ENCODE results near the gene ZW10. TPM values are rescaled to one million over a fixed set of nuclear protein-coding genes. Genes with fewer than 3 reads are reported as not detected.

Gene ZW10, protein sequence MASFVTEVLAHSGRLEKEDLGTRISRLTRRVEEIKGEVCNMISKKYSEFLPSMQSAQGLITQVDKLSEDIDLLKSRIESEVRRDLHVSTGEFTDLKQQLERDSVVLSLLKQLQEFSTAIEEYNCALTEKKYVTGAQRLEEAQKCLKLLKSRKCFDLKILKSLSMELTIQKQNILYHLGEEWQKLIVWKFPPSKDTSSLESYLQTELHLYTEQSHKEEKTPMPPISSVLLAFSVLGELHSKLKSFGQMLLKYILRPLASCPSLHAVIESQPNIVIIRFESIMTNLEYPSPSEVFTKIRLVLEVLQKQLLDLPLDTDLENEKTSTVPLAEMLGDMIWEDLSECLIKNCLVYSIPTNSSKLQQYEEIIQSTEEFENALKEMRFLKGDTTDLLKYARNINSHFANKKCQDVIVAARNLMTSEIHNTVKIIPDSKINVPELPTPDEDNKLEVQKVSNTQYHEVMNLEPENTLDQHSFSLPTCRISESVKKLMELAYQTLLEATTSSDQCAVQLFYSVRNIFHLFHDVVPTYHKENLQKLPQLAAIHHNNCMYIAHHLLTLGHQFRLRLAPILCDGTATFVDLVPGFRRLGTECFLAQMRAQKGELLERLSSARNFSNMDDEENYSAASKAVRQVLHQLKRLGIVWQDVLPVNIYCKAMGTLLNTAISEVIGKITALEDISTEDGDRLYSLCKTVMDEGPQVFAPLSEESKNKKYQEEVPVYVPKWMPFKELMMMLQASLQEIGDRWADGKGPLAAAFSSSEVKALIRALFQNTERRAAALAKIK
- total RNA-seq (2022) (15.3 and 15.9 TPM in 2 replicates), Bru-seq, nascent RNA (percentile 78 among the genes with signal in this experiment), BruChase-seq, experiment 1, labeled RNA remaining after a 6-hour chase (percentile 68 among the genes with signal in this experiment), BruChase-seq, experiment 2, labeled RNA remaining after a 2-hour chase (percentile 64 among the genes with signal in this experiment)
- long read RNA-seq, transcript ZW10-201 (16 exons, 2,992 nt), result major isoform, 14 of 23 reads
- long read RNA-seq, partial matches to known transcripts, result 4 of 23 reads
- long read RNA-seq, other reads (novel, unspliced or antisense), result 5 of 23 reads

DNA sequence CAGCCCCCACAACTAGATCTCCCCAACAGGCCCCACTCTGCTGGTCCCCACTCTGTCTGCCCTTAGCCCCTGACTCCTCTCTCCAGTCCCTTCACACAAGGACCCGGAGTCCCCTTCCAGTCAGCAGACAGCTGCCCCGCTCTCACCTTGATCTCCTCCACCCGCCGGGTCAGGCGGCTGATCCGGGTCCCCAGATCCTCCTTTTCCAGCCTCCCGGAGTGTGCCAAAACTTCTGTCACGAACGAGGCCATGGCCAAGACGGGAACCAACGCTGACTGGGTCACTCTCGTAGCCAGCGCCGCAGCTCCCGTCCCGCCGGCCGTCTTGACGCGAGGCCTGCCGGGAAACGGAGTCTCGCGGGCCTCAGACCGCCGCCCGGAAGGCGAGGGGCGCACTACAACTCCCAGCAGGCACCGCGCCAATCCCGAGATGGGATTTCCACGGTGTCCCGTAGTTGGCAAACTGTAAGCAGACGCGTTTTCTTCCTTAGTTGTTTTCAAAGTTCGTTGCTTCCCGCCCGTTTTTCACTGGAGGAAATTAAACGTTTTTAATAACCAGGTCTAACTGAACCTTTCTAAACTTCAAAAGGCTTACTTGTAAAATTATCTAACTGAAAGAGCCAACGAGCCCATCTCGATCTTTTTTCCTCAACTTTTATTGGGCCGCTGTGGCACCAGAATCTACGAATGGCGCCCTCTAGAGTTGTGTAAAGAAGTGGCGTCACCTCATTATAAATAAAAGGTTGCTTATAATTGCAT is at the start of gene ZW10:
TSS of gene ZW10 (minus strand) at position 277 of the 758 bp plus-strand sequence. CDS start at position 251, 26 bp downstream.
- TF ChIP-seq, protein P1, sequence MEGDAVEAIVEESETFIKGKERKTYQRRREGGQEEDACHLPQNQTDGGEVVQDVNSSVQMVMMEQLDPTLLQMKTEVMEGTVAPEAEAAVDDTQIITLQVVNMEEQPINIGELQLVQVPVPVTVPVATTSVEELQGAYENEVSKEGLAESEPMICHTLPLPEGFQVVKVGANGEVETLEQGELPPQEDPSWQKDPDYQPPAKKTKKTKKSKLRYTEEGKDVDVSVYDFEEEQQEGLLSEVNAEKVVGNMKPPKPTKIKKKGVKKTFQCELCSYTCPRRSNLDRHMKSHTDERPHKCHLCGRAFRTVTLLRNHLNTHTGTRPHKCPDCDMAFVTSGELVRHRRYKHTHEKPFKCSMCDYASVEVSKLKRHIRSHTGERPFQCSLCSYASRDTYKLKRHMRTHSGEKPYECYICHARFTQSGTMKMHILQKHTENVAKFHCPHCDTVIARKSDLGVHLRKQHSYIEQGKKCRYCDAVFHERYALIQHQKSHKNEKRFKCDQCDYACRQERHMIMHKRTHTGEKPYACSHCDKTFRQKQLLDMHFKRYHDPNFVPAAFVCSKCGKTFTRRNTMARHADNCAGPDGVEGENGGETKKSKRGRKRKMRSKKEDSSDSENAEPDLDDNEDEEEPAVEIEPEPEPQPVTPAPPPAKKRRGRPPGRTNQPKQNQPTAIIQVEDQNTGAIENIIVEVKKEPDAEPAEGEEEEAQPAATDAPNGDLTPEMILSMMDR (IDR thresholded peaks at IDR 0.05; ENCODE audit: unreplicated experiment), result peak; percentile 63
- Mint-ChIP-seq H3K4me1 (ENCODE audit: low read depth, unreplicated experiment) (peaks cover 17% of the 10 kb centered on the region), H3K27ac (ENCODE audit: unreplicated experiment) (peak within 1 kb of the TSS; percentile 90), H3K27me3 (ENCODE audit: unreplicated experiment) (no peaks in the 10 kb centered on the region), H3K9me3 (ENCODE audit: low read depth, unreplicated experiment) (no peaks in the 10 kb centered on the region), H3K36me3 (ENCODE audit: insufficient read depth, unreplicated experiment) (peaks cover 29% of the 10 kb centered on the region), H3K4me3 (ENCODE audit: low read depth, unreplicated experiment) (peak within 1 kb of the TSS; percentile 97)
- intact Hi-C loops (cut with micrococcal nuclease; ENCODE audit: unreplicated experiment), result no loop called here
- BruUV-seq (replicated peaks), result no TSS peak
- CTCF ChIA-PET, result interaction anchor here (0.7 kb wide), 3 partner anchors 15 to 1153 kb away, joined by 3 read pairs; no protein-coding TSS in a partner anchor
- peak; percentile 93 for DNase-seq

DNA sequence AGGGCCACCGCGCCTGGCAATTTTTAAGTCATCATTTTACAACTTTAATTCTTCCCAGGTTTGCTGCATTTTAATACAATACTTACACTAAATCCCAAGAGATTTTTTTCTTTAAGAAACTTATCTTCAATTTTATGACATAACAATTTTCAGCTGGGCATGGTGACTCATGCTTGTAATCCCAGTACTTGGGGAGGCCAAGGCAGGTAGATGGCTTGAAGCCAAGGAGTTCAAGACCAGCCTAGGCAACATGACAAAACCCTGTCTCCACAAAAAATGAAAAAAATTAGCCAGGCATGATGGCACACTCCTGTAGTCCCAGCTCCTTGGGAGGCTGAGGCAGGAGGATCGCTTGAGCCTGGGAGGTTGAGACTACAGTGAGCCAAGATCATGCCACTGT is 44.9 kb upstream of the ZW10 start:
- CTCF ChIA-PET, result no interaction called here
- intact Hi-C loops (cut with micrococcal nuclease; ENCODE audit: unreplicated experiment), result no loop called here
- BruUV-seq (replicated peaks), result no TSS peak
- no peak for DNase-seq
- Mint-ChIP-seq H3K27me3 (ENCODE audit: unreplicated experiment) (no peaks in the 10 kb centered on the region), H3K9me3 (ENCODE audit: low read depth, unreplicated experiment) (no peaks in the 10 kb centered on the region), H3K36me3 (ENCODE audit: insufficient read depth, unreplicated experiment) (peaks cover 11% of the 10 kb centered on the region), H3K4me1 (ENCODE audit: low read depth, unreplicated experiment) (no peaks in the 10 kb centered on the region), H3K27ac (ENCODE audit: unreplicated experiment) (no peak overlapping the region), H3K4me3 (ENCODE audit: low read depth, unreplicated experiment) (no peak overlapping the region)
- TF ChIP-seq, protein P1 (IDR thresholded peaks at IDR 0.05; ENCODE audit: unreplicated experiment), result no peak

DNA sequence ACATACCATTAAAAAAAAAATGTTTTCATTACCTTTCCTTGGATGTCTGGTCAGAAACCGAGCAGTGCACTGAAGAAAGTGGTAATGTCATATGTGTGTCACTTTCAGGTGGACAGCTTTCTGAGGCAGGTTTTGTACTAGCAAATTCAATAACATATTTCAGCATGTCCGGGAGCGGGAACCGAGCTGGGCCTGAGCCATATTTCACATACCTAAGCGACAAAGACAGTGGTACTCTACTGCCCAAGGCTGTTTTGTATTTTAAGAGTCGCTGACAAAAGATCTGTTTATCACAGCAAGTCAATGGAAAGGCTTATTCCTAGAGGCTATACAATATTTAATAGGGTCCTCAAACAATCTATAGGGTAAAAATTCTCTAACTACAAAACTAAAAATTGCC is 44.1 kb upstream of the ZW10 start:
- Mint-ChIP-seq H3K27ac (ENCODE audit: unreplicated experiment) (no peak overlapping the region), H3K4me3 (ENCODE audit: low read depth, unreplicated experiment) (no peak overlapping the region), H3K9me3 (ENCODE audit: low read depth, unreplicated experiment) (no peaks in the 10 kb centered on the region), H3K36me3 (ENCODE audit: insufficient read depth, unreplicated experiment) (peaks cover 8% of the 10 kb centered on the region), H3K27me3 (ENCODE audit: unreplicated experiment) (no peaks in the 10 kb centered on the region), H3K4me1 (ENCODE audit: low read depth, unreplicated experiment) (no peaks in the 10 kb centered on the region)
- CTCF ChIA-PET, result no interaction called here
- no peak for DNase-seq
- intact Hi-C loops (cut with micrococcal nuclease; ENCODE audit: unreplicated experiment), result no loop called here
- BruUV-seq (replicated peaks), result no TSS peak
- TF ChIP-seq, protein P1 (IDR thresholded peaks at IDR 0.05; ENCODE audit: unreplicated experiment), result no peak

DNA sequence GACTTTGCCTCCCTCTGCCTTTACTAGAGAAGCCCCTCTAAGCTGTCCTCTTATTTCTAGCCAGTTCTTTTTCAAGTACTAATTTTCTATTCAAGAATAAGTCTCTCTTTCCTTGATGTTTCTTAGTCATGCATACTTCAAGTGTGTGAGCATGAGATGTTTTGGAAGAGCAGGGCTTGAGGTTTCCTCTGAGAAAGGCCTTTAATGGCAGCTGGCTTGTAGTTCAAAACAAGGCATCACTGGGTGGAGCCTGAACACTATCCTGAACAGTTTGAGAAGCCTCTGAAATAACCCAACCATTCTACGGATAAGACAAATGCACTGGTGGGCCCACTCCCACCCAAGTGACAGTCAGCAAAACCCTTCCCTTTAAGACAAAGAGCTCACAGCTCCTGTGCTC is 43.7 kb upstream of the ZW10 start:
- intact Hi-C loops (cut with micrococcal nuclease; ENCODE audit: unreplicated experiment), result no loop called here
- no peak overlapping the region for H3K4me3 Mint-ChIP-seq (ENCODE audit: low read depth, unreplicated experiment)
- no TSS peak for BruUV-seq (replicated peaks)
- no peaks in the 10 kb centered on the region for H3K27me3 Mint-ChIP-seq (ENCODE audit: unreplicated experiment)
- H3K9me3 Mint-ChIP-seq (ENCODE audit: low read depth, unreplicated experiment), result no peaks in the 10 kb centered on the region
- peaks cover 6% of the 10 kb centered on the region for H3K36me3 Mint-ChIP-seq (ENCODE audit: insufficient read depth, unreplicated experiment)
- no peak overlapping the region for H3K27ac Mint-ChIP-seq (ENCODE audit: unreplicated experiment)
- DNase-seq, result no peak
- no peaks in the 10 kb centered on the region for H3K4me1 Mint-ChIP-seq (ENCODE audit: low read depth, unreplicated experiment)
- TF ChIP-seq, protein P1 (IDR thresholded peaks at IDR 0.05; ENCODE audit: unreplicated experiment), result no peak
- CTCF ChIA-PET, result no interaction called here
